ENCODE data around the gene FAM83F. TPM values are rescaled to one million over a fixed set of nuclear protein-coding genes. Genes with fewer than 3 reads are reported as not detected.

FAM83F gene
- total and polyA plus RNA-seq, 10 of the 15 experiments (the other 5 are each of a cell fraction or from before 2014, with no cell fraction given): 0.01 to 0.05 (median 0.01) TPM; not detected in 7

DNA sequence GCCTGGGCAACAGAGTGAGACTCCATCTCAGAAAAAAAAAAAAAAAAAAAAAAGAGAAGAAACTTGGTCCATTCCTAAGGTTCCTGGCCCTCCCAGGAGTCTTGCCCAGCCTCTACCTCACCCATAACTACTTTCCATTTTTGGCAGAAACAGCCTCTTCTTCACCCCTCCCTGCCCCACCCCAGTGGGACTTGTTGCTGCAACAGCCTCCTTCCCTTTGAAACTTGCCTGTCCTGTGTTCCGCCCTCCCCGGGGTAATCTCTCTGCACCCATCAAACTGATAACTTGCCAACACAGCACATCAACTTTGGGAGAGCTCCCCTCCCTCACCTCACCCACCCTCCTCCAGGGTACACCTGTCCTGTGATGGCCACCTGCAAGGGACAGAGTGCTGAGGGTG, 10.0 kb upstream of the FAM83F start:
- POLR2A ChIA-PET: no interaction called here
- ATAC-seq (no peak), DNase-seq (ENCODE audit: low read depth, low spot score) (no peak), FAIRE-seq (no peak)
- WGBS (ENCODE audit: insufficient coverage, insufficient replicate concordance, low lambda C conversion rate, missing lambda C conversion rate): 75% methylated on average over 2 of the region's 2 CpGs
- in situ Hi-C loops (cut with MboI) (no loop called here), intact Hi-C loops (cut with micrococcal nuclease; ENCODE audit: unreplicated experiment) (no loop called here)
- Histone ChIP-seq H3K27me3 (replicated peaks in 1 of 2; ENCODE audit: control insufficient read depth in 2 of 2, insufficient read depth in 2 of 2, low read length in 1 of 2) (no peaks in the 10 kb centered on the region), H2AFZ (ENCODE audit: control insufficient read depth, low read depth, low read length) (no peak overlapping the region), H3K4me1 (ENCODE audit: control insufficient read depth, insufficient read depth, low read length) (peaks cover 11% of the 10 kb centered on the region), H4K20me1 (ENCODE audit: control insufficient read depth, insufficient read depth) (no peaks in the 10 kb centered on the region), H3K79me2 (ENCODE audit: control insufficient read depth, insufficient read depth, low read length) (no peaks in the 10 kb centered on the region), H3K9ac (ENCODE audit: control insufficient read depth, insufficient read depth, low read length) (no peak overlapping the region), H3K4me2 (ENCODE audit: control insufficient read depth, insufficient read depth) (no peak overlapping the region), H3K4me3 (no peak overlapping the region), H3K9me3 (replicated peaks; ENCODE audit: control insufficient read depth, insufficient read depth, low read length) (no peaks in the 10 kb centered on the region), H3K36me3 (ENCODE audit: control insufficient read depth in 2 of 2, insufficient read depth in 2 of 2, low read length in 1 of 2) (no peaks in the 10 kb centered on the region), H3K27ac (ENCODE audit: control insufficient read depth, insufficient read depth) (no peak overlapping the region)
- no TSS peak for BruUV-seq (replicated peaks)
- CTCF ChIA-PET: interaction anchor here (1.3 kb wide), 1 partner anchor 40 kb away, joined by 3 read pairs; no protein-coding TSS in a partner anchor
- RAD21 ChIA-PET (ENCODE audit: unreplicated experiment): no interaction called here
- SMC1A ChIA-PET (ENCODE audit: uncharacterized antibody, unreplicated experiment): no interaction called here
- TF ChIP-seq EGR1 (IDR thresholded peaks at IDR 0.05; ENCODE audit: borderline replicate concordance in 1 of 2, low read depth in 2 of 2, low read length in 2 of 2) (no peak), MEF2A (IDR thresholded peaks at IDR 0.05; ENCODE audit: insufficient read depth, low read depth, low read length) (no peak), ZZZ3 (IDR thresholded peaks at IDR 0.05; ENCODE audit: control insufficient read depth, insufficient read length, low read depth) (no peak), SREBF1 (IDR thresholded peaks at IDR 0.05; ENCODE audit: low read length) (no peak), ZBTB11 (CRISPR knock-in tag; IDR thresholded peaks at IDR 0.05) (no peak), GATAD2B (conservative IDR thresholded peaks at IDR 0.05; ENCODE audit: low read depth) (no peak), FOS (IDR thresholded peaks at IDR 0.05; ENCODE audit: borderline replicate concordance, extremely low read depth, insufficient read length) (no peak), CHD4 (IDR thresholded peaks at IDR 0.05) (no peak), ATF7 (IDR thresholded peaks at IDR 0.05; ENCODE audit: low read depth) (no peak), SUZ12 (IDR thresholded peaks at IDR 0.05; ENCODE audit: unreplicated experiment) (no peak)

Data from GM12878 (cell line).